SK-N-SH (cell line): Measurements from ENCODE around the gene FGD4. TPM values are rescaled to one million over a fixed set of nuclear protein-coding genes. Genes with fewer than 3 reads are reported as not detected.

Experiments
- CTCF ChIA-PET: fragments of 300-600, 350-600 bp; formaldehyde crosslinking; extraction: SDS; loops from one replicate; lab custom pipeline; 2021; lab: Yijun Ruan, JAX
- POLR2A ChIA-PET: fragments of 350-600 bp; sonication (Branson Sonifier 250); formaldehyde crosslinking; extraction: SDS; loops from one replicate; lab custom pipeline; 2020; ENCODE audit warnings: antibody characterized with exemption, inconsistent platforms; lab: Yijun Ruan, JAX
- DNase-seq: peaks from one replicate; pipeline ENCODE4 v3.0.0; 2012
- H2AFZ ChIP-seq: fragments of 200-600 bp; sonication (generic); 2 replicates; pipeline ENCODE4 v1.8.1; 2016; ENCODE audit warnings: antibody characterized with exemption, mild to moderate bottlenecking, low read depth
- H3F3A ChIP-seq: fragments of 200-600 bp; sonication (generic); replicated peaks from 2 replicates; pipeline ENCODE3; 2016; ENCODE audit warnings: antibody characterized with exemption, mild to moderate bottlenecking; ENCODE audit not compliant: insufficient read depth
- H3K27ac ChIP-seq, 2 experiments: fragments of 200-500 bp in 1 of 2; fragments of 200-600 bp in 1 of 2; sonication (Bioruptor generic) in 1 of 2; sonication (generic), shearing (Covaris generic) in 1 of 2; 2 replicates each; pipeline versions ENCODE4 v1.5.1 to v1.6.1; 2014 to 2016; ENCODE audit warnings: low read depth in 2 of 2, inconsistent platforms in 1 of 2, low read length in 1 of 2, mild to moderate bottlenecking in 1 of 2, mixed read lengths in 1 of 2
- H3K27me3 ChIP-seq: fragments of 200-600 bp; sonication (generic), shearing (Covaris generic); 2 replicates; pipeline ENCODE4 v1.6.1; 2016; ENCODE audit warnings: mixed run types; ENCODE audit not compliant: insufficient read depth
- H3K36me3 ChIP-seq, 2 experiments: fragments of 200-500 bp in 1 of 2; fragments of 200-600 bp in 1 of 2; sonication (Bioruptor generic) in 1 of 2; sonication (generic) in 1 of 2; replicated peaks in 1 of 2; 2 replicates each; pipeline versions ENCODE3 to v1.5.1; 2014 to 2016; ENCODE audit warnings: low read length in 1 of 2, mild to moderate bottlenecking in 1 of 2; ENCODE audit not compliant: insufficient read depth in 2 of 2, control insufficient read depth in 1 of 2
- H3K4me1 ChIP-seq, 2 experiments: fragments of 200-500 bp in 1 of 2; fragments of 200-600 bp in 1 of 2; sonication (Bioruptor generic) in 1 of 2; sonication (generic), shearing (Covaris generic) in 1 of 2; 2 replicates each; pipeline versions ENCODE4 v1.5.1 to v1.6.1; 2014 to 2016; ENCODE audit warnings: low read depth in 1 of 2, low read length in 1 of 2, mixed run types in 1 of 2; ENCODE audit not compliant: insufficient read depth in 2 of 2, control insufficient read depth in 1 of 2
- H3K4me2 ChIP-seq: fragments of 200-600 bp; sonication (generic), shearing (Covaris generic); 2 replicates; pipeline ENCODE4 v1.6.1; 2017; ENCODE audit warnings: mixed run types
- H3K4me3 ChIP-seq, 2 experiments: fragments of 200-500 bp in 1 of 2; fragments of 200-600 bp in 1 of 2; sonication (Bioruptor generic) in 1 of 2; sonication (generic), shearing (Covaris generic) in 1 of 2; 2 replicates each; pipeline versions ENCODE4 v1.5.1 to v1.8.1; 2014 to 2016; ENCODE audit warnings: low read depth in 2 of 2, inconsistent platforms in 1 of 2, low read length in 1 of 2, mild to moderate bottlenecking in 1 of 2, mixed read lengths in 1 of 2, moderate library complexity in 1 of 2
- H3K79me2 ChIP-seq: fragments of 200-600 bp; sonication (generic); 2 replicates; pipeline ENCODE4 v1.8.1; 2017; ENCODE audit warnings: mild to moderate bottlenecking; ENCODE audit not compliant: insufficient read depth
- H3K9ac ChIP-seq: fragments of 200-600 bp; sonication (generic); 2 replicates; pipeline ENCODE4 v1.6.1; 2017; ENCODE audit warnings: mixed run types
- H3K9me2 ChIP-seq: fragments of 200-600 bp; sonication (generic); 2 replicates; pipeline ENCODE4 v1.6.1; 2017; ENCODE audit warnings: mixed run types
- H3K9me3 ChIP-seq: fragments of 200-600 bp; sonication (generic); 2 replicates; pipeline ENCODE4 v1.6.1; 2017; ENCODE audit warnings: mixed run types, mild to moderate bottlenecking, moderate library complexity
- H4K20me1 ChIP-seq: fragments of 200-600 bp; sonication (generic); 2 replicates; pipeline ENCODE4 v1.6.1; 2017; ENCODE audit warnings: mild to moderate bottlenecking, mixed run types; ENCODE audit not compliant: insufficient read depth
- CHD2 ChIP-seq: fragments of 150-350 bp; IDR thresholded peaks from 2 replicates; pipeline ENCODE4 v1.6.1; 2018; ENCODE audit warnings: low read length; ENCODE audit not compliant: partially characterized antibody
- EP300 ChIP-seq, 2 experiments: IDR thresholded peaks; 2 replicates each; pipeline versions ENCODE4 v1.4.0 to v1.6.1; 2012; ENCODE audit warnings: borderline replicate concordance in 1 of 2, low read depth in 1 of 2, low read length in 1 of 2
- FOSL2 ChIP-seq: IDR thresholded peaks from 2 replicates; pipeline ENCODE4 v1.4.0; 2012; ENCODE audit warnings: low read depth, mild to moderate bottlenecking, moderate library complexity, borderline replicate concordance
- FOXJ3 ChIP-seq: sonication (generic); formaldehyde crosslinking; IDR thresholded peaks from 2 replicates; pipeline ENCODE4 v1.5.1; 2020; ENCODE audit warnings: mild to moderate bottlenecking, missing genetic modification reagents
- GABPA ChIP-seq: IDR thresholded peaks from 2 replicates; pipeline ENCODE4 v1.4.0; 2012; ENCODE audit warnings: low read depth, mild to moderate bottlenecking
- GATA2 ChIP-seq: sonication (generic); formaldehyde crosslinking; IDR thresholded peaks from 2 replicates; pipeline ENCODE4 v1.5.0; 2020; ENCODE audit warnings: mild to moderate bottlenecking, missing genetic modification reagents
- JUND ChIP-seq: IDR thresholded peaks from 2 replicates; pipeline ENCODE4 v1.4.0; 2012
- MEF2A ChIP-seq: IDR thresholded peaks from 2 replicates; pipeline ENCODE4 v1.4.0; 2012; ENCODE audit warnings: low read depth, borderline replicate concordance
- POLR2AphosphoS5 ChIP-seq: IDR thresholded peaks from 2 replicates; pipeline ENCODE4 v1.6.1; 2012; ENCODE audit warnings: low read depth, low read length
- RAD21 ChIP-seq: IDR thresholded peaks from 2 replicates; pipeline ENCODE4 v1.6.1; 2012; ENCODE audit warnings: mild to moderate bottlenecking, low read length
- RCOR1 ChIP-seq: fragments of 150-350 bp; IDR thresholded peaks from 2 replicates; pipeline ENCODE4 v1.6.1; 2017; ENCODE audit warnings: antibody characterized with exemption, low read length
- RXRA ChIP-seq: IDR thresholded peaks from 2 replicates; pipeline ENCODE4 v1.4.0; 2012; ENCODE audit warnings: low read depth, mild to moderate bottlenecking, borderline replicate concordance
- SIN3A ChIP-seq: IDR thresholded peaks from 2 replicates; pipeline ENCODE4 v1.6.1; 2012; ENCODE audit warnings: low read depth, mild to moderate bottlenecking, low read length, moderate library complexity, borderline replicate concordance
- SMC3 ChIP-seq: IDR thresholded peaks from 2 replicates; pipeline ENCODE4 v1.6.1; 2012; ENCODE audit warnings: low read depth, low read length, improper control_type of control experiment
- TCF12 ChIP-seq: IDR thresholded peaks from 2 replicates; pipeline ENCODE4 v1.4.0; 2012
- TEAD4 ChIP-seq: IDR thresholded peaks from 2 replicates; pipeline ENCODE4 v1.4.0; 2012; ENCODE audit warnings: mild to moderate bottlenecking, borderline replicate concordance; ENCODE audit not compliant: insufficient read depth
- WGBS: methylation state at CpG from one replicate; pipeline ENCODE4 v1.1.6; 2017; ENCODE audit warnings: low lambda C conversion rate; 5-methylcytosine and 5-hydroxymethylcytosine counted together
- polyA plus RNA-seq, 3 experiments: library from polyadenylated mRNA; depleted of rRNA; stranded (reverse); fragments of >200 nt; gene quantifications; 2 replicates each; pipeline ENCODE4 v1.2.3, GENCODE V29; 2012
- TF ChIP-seq, protein P1 (sequence below): fragments of 150-350 bp; IDR thresholded peaks from 2 replicates; pipeline ENCODE4 v1.6.1; 2017; ENCODE audit warnings: antibody characterized with exemption, low read length, low read depth, borderline replicate concordance
- TF ChIP-seq, protein P2 (sequence below): fragments of 150-350 bp; IDR thresholded peaks from 2 replicates; pipeline ENCODE4 v1.6.1; 2016; ENCODE audit warnings: mild to moderate bottlenecking, low read depth, low read length
- TF ChIP-seq, protein P3 (sequence below): IDR thresholded peaks from 2 replicates; pipeline ENCODE4 v1.4.0; 2012; ENCODE audit warnings: low read depth, borderline replicate concordance
- TF ChIP-seq, protein P4 (sequence below): fragments of 200-600 bp; sonication (generic); IDR thresholded peaks from 2 replicates; pipeline ENCODE4 v1.6.1; 2017; ENCODE audit warnings: antibody characterized with exemption, mild to moderate bottlenecking, moderate library complexity

FGD4 gene
- polyA plus RNA-seq, 1 of the 3 experiments (the other 2 are of a cell fraction) = 0.26 TPM

DNA sequence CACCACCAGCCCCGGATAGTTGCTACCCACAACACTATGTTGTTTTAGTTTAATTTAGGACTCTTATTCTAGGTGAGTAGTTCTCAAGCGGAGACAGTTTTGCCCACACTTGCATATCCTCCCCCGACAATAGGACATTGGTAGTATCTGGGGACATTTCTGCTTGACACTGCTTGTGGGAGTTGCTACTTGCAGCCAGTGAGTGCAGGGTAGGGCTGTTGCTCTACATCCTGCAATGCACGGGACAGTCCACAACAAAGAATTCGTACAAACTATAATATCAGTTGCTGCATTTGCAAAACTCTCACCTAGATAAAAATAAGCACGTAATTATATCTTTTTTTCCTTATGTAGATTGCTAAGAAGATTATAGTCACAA is 167.9 kb downstream of the FGD4 start:
- no peak for DNase-seq
- no peak overlapping the region for H3K4me3 ChIP-seq
- peak overlapping the region; percentile 39; the same call in 1 of the 2 replicates for H3K9ac ChIP-seq
- peak overlapping the region; percentile 21; the same call in 1 of the 2 replicates for H2AFZ ChIP-seq
- H3K4me1 ChIP-seq = peaks cover 9 to 30% of the 10 kb centered on the region in 2 experiments
- H3K79me2 ChIP-seq = 0 out of 2 replicates have a peak, but pooled peaks cover 6% of the 10 kb centered on the region
- H3K9me3 ChIP-seq = no peaks in the 10 kb centered on the region
- ChIA-PET POLR2A (no interaction called here), CTCF (interaction anchor here (0.9 kb wide), 1 partner anchor 34 kb away, joined by 3 read pairs; no protein-coding TSS in a partner anchor)
- no peaks in the 10 kb centered on the region for H4K20me1 ChIP-seq
- no peaks in the 10 kb centered on the region for H3K27me3 ChIP-seq
- no peaks in the 10 kb centered on the region for H3K36me3 ChIP-seq
- no peak for TF ChIP-seq GABPA
- TF ChIP-seq TEAD4 = no peak
- TF ChIP-seq GATA2 (CRISPR knock-in tag) = no peak
- TF ChIP-seq SMC3 = no peak
- TF ChIP-seq POLR2AphosphoS5 = no peak
- TF ChIP-seq FOSL2 = no peak
- TF ChIP-seq, protein P1, sequence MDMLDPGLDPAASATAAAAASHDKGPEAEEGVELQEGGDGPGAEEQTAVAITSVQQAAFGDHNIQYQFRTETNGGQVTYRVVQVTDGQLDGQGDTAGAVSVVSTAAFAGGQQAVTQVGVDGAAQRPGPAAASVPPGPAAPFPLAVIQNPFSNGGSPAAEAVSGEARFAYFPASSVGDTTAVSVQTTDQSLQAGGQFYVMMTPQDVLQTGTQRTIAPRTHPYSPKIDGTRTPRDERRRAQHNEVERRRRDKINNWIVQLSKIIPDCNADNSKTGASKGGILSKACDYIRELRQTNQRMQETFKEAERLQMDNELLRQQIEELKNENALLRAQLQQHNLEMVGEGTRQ = no peak
- TF ChIP-seq CHD2 = no peak
- TF ChIP-seq FOXJ3 (CRISPR knock-in tag) = no peak
- TF ChIP-seq, protein P2, sequence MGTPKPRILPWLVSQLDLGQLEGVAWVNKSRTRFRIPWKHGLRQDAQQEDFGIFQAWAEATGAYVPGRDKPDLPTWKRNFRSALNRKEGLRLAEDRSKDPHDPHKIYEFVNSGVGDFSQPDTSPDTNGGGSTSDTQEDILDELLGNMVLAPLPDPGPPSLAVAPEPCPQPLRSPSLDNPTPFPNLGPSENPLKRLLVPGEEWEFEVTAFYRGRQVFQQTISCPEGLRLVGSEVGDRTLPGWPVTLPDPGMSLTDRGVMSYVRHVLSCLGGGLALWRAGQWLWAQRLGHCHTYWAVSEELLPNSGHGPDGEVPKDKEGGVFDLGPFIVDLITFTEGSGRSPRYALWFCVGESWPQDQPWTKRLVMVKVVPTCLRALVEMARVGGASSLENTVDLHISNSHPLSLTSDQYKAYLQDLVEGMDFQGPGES = no peak
- TF ChIP-seq RAD21 = no peak
- TF ChIP-seq, protein P3, sequence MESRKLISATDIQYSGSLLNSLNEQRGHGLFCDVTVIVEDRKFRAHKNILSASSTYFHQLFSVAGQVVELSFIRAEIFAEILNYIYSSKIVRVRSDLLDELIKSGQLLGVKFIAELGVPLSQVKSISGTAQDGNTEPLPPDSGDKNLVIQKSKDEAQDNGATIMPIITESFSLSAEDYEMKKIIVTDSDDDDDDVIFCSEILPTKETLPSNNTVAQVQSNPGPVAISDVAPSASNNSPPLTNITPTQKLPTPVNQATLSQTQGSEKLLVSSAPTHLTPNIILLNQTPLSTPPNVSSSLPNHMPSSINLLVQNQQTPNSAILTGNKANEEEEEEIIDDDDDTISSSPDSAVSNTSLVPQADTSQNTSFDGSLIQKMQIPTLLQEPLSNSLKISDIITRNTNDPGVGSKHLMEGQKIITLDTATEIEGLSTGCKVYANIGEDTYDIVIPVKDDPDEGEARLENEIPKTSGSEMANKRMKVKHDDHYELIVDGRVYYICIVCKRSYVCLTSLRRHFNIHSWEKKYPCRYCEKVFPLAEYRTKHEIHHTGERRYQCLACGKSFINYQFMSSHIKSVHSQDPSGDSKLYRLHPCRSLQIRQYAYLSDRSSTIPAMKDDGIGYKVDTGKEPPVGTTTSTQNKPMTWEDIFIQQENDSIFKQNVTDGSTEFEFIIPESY = no peak
- no peak for TF ChIP-seq RXRA
- TF ChIP-seq TCF12 = no peak
- no peak for TF ChIP-seq RCOR1
- no peak for TF ChIP-seq MEF2A
- TF ChIP-seq, protein P4, sequence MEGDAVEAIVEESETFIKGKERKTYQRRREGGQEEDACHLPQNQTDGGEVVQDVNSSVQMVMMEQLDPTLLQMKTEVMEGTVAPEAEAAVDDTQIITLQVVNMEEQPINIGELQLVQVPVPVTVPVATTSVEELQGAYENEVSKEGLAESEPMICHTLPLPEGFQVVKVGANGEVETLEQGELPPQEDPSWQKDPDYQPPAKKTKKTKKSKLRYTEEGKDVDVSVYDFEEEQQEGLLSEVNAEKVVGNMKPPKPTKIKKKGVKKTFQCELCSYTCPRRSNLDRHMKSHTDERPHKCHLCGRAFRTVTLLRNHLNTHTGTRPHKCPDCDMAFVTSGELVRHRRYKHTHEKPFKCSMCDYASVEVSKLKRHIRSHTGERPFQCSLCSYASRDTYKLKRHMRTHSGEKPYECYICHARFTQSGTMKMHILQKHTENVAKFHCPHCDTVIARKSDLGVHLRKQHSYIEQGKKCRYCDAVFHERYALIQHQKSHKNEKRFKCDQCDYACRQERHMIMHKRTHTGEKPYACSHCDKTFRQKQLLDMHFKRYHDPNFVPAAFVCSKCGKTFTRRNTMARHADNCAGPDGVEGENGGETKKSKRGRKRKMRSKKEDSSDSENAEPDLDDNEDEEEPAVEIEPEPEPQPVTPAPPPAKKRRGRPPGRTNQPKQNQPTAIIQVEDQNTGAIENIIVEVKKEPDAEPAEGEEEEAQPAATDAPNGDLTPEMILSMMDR = no peak
- no peak for TF ChIP-seq EP300 (IDR thresholded peaks at IDR 0.05; ENCODE audit: borderline replicate concordance in 1 of 2, low read depth in 1 of 2, low read length in 1 of 2)
- no peak for TF ChIP-seq SIN3A
- TF ChIP-seq JUND = no peak
- 94% methylated on average over 6 of the region's 6 CpGs for WGBS
- peak overlapping the region in 1 of 2 experiments; percentile 85; a peak in 2 of 4 replicates for H3K27ac ChIP-seq
- peak overlapping the region; percentile 39; the same call in 1 of the 2 replicates for H3K4me2 ChIP-seq
- no peaks in the 10 kb centered on the region for H3K9me2 ChIP-seq
- H3F3A ChIP-seq = peaks cover 10% of the 10 kb centered on the region
